Activated CD8-positive, alpha-beta T cell treated with anti-CD3 and anti-CD28 coated beads for 36 hours (primary cell): ENCODE results near the gene EIF4E3. TPM values are rescaled to one million over a fixed set of nuclear protein-coding genes. Genes with fewer than 3 reads are reported as not detected.
A peak's percentile ranks its signal among the peaks of the same experiment; 100 is the strongest.

Experiments
- ATAC-seq: fragments of 200-7000 bp; cut with Tn5 transposase; one replicate; pipeline ENCODE4 v1.10.0; 2021; ENCODE audit warnings: mild to moderate bottlenecking, moderate library complexity
- CTCF ChIA-PET: fragments of 350-600 bp; sonication (Branson Sonifier 250); formaldehyde crosslinking; loops from one replicate; lab custom pipeline; 2021; ENCODE audit warnings: antibody characterized with exemption; lab: Charles Lee
- POLR2A ChIA-PET: fragments of 350-600 bp; sonication (Branson Sonifier 250); formaldehyde crosslinking; loops from one replicate; lab custom pipeline; 2021; ENCODE audit warnings: antibody characterized with exemption; lab: Charles Lee
- DNase-seq: peaks from one replicate; pipeline ENCODE4 v3.0.0-alpha.2; 2020
- H3K27ac Mint-ChIP-seq: one replicate; pipeline ENCODE4 v1.8.0; 2021; ENCODE audit warnings: mild to moderate bottlenecking, mixed read lengths
- H3K27me3 Mint-ChIP-seq: one replicate; pipeline ENCODE4 v1.8.0; 2021; ENCODE audit warnings: mixed read lengths
- H3K36me3 Mint-ChIP-seq: one replicate; pipeline ENCODE4 v1.8.0; 2021; ENCODE audit warnings: low read depth, mixed read lengths
- H3K4me1 Mint-ChIP-seq: one replicate; pipeline ENCODE4 v1.8.0; 2021; ENCODE audit warnings: low read depth, mixed read lengths
- H3K4me3 Mint-ChIP-seq: one replicate; pipeline ENCODE4 v1.8.0; 2021; ENCODE audit warnings: mild to moderate bottlenecking, moderate library complexity, mixed read lengths
- H3K9me3 Mint-ChIP-seq: one replicate; pipeline ENCODE4 v1.8.0; 2021; ENCODE audit warnings: mixed read lengths
- intact Hi-C: fragments of 100-400 bp; cut with micrococcal nuclease; formaldehyde crosslinking; loops from one replicate; pipeline ENCODE4 v1.10.0; 2022
- total RNA-seq, 2 experiments: library from RNA; stranded (reverse); gene quantifications; one replicate each; pipeline ENCODE4 v1.2.3, GENCODE V29; 2021
- TF ChIP-seq, protein P1 (sequence below): fragments of 200-600 bp; IDR thresholded peaks from one replicate; pipeline ENCODE4 v1.8.0; 2022; ENCODE audit warnings: antibody characterized with exemption, mild to moderate bottlenecking

The EIF4E3 gene
- total RNA-seq, 2 experiments from 2014 or later, result 29.3 to 30.4 TPM

DNA sequence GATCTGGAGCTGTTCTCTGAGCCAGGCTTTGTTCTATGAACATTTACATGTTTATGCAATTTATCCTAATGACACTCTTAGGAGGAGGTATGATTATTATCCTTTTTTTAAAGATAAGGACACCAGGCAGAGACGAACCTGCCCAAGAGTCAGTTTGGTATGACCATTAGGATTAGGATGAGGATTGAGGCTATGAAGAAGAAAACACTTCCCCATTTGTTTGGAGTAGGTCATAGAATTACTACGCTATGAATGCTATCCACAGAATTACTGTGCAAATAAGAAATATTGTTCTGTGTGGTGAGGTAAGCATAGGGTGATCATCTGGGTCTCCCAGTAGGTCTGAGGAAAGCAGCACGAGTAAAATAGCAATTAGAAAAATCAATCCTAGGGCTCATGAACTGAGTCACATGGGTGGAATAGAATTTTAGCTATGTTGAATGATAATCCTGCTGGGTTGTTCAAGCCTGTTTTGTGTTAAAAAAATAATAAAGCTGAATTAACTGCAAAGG is 23.9 kb downstream of the EIF4E3 start:
- Mint-ChIP-seq H3K36me3 (peaks cover 41% of the 10 kb centered on the region), H3K4me1 (peaks cover 57% of the 10 kb centered on the region), H3K27ac (peak overlapping the region; percentile 93), H3K4me3 (no peak overlapping the region), H3K27me3 (no peaks in the 10 kb centered on the region), H3K9me3 (no peaks in the 10 kb centered on the region)
- ChIA-PET POLR2A (no interaction called here), CTCF (interaction anchor here (0.7 to 2.7 kb wide), 7 partner anchors 9 to 157 kb away, joined by 3 to 18 read pairs (median 6); no protein-coding TSS in a partner anchor)
- DNase-seq (no peak), ATAC-seq (no peak)
- TF ChIP-seq, protein P1, sequence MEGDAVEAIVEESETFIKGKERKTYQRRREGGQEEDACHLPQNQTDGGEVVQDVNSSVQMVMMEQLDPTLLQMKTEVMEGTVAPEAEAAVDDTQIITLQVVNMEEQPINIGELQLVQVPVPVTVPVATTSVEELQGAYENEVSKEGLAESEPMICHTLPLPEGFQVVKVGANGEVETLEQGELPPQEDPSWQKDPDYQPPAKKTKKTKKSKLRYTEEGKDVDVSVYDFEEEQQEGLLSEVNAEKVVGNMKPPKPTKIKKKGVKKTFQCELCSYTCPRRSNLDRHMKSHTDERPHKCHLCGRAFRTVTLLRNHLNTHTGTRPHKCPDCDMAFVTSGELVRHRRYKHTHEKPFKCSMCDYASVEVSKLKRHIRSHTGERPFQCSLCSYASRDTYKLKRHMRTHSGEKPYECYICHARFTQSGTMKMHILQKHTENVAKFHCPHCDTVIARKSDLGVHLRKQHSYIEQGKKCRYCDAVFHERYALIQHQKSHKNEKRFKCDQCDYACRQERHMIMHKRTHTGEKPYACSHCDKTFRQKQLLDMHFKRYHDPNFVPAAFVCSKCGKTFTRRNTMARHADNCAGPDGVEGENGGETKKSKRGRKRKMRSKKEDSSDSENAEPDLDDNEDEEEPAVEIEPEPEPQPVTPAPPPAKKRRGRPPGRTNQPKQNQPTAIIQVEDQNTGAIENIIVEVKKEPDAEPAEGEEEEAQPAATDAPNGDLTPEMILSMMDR, result no peak
- intact Hi-C loops, result no loop called here

- Mint-ChIP-seq H3K36me3 (peaks cover 20% of the 10 kb centered on the region), H3K4me1 (peaks cover 2% of the 10 kb centered on the region), H3K9me3 (no peaks in the 10 kb centered on the region), H3K4me3 (no peak overlapping the region), H3K27ac (no peak overlapping the region), H3K27me3 (no peaks in the 10 kb centered on the region)
- ChIA-PET POLR2A (no interaction called here), CTCF (interaction anchor here (0.6 to 2.4 kb wide), 8 partner anchors 8 to 634 kb away, joined by 3 to 12 read pairs (median 3); no protein-coding TSS in a partner anchor)
- intact Hi-C loops, result no loop called here
- TF ChIP-seq, protein P1, result no peak
- DNase-seq (no peak), ATAC-seq (no peak)
These were observed 30.2 kb downstream of the EIF4E3 start for GRCh38 chr3:71695000-71695482.

DNA sequence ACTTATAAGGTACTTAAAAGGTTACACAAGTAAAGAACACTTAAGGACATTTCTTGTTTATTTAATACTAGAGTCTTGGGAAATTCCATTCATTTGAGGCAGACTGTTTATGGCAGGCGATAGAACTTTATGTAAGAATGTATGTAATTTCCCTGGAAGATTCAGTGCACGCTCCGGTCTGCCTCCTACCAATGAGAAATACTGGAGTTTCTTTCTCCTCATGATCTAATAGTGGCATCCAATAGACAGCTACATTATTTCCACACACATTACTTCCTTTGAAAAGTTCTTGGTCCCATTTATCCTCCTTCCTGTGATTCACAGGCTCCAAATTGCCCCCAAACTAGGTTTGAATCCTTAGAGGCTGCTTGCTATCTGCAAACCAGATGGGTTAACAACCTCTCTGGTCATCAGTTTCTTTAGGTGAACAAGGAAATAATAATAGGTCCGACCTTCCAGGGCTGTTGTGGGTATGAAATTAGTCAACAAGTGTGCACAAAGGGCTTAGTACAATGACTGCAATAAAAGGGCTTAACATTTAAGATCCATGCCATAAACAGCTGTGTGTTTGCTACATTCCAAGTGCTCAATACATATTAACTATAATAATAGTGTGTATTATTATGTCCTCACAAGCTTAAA is 30.7 kb downstream of the EIF4E3 start:
- no peak for ATAC-seq
- peaks cover 20% of the 10 kb centered on the region for H3K36me3 Mint-ChIP-seq
- CTCF ChIA-PET, result interaction anchor here (1.0 to 2.4 kb wide), 6 partner anchors 9 to 633 kb away, joined by 3 to 12 read pairs (median 4); no protein-coding TSS in a partner anchor
- H3K27me3 Mint-ChIP-seq, result no peaks in the 10 kb centered on the region
- no peak for DNase-seq
- no peak overlapping the region for H3K27ac Mint-ChIP-seq
- H3K9me3 Mint-ChIP-seq, result no peaks in the 10 kb centered on the region
- no peak overlapping the region for H3K4me3 Mint-ChIP-seq
- intact Hi-C loops, result no loop called here
- POLR2A ChIA-PET, result no interaction called here
- TF ChIP-seq, protein P1, result no peak
- H3K4me1 Mint-ChIP-seq, result peaks cover 2% of the 10 kb centered on the region

DNA sequence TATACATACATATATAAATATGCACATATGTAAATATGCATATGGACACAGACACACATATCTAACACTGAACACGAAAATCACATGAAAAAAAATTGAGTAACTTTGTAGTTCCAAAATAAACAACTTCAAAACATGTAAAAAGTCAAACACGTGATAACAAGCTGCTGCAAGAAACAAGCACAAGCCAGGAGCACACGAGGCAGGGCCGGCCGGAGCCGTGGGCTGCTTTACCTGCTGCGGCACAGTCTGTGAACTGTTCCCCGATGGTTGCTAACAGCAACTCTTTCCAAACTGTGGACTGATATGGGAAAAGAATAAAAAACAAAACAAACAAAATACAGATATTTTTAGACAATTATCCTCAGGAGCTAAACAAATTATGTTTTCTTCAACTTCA is 31.6 kb downstream of the EIF4E3 start:
- Mint-ChIP-seq H3K27ac (no peak overlapping the region), H3K27me3 (no peaks in the 10 kb centered on the region), H3K4me1 (peaks cover 2% of the 10 kb centered on the region), H3K4me3 (no peak overlapping the region), H3K36me3 (peaks cover 22% of the 10 kb centered on the region), H3K9me3 (no peaks in the 10 kb centered on the region)
- DNase-seq (no peak), ATAC-seq (no peak)
- ChIA-PET CTCF (interaction anchor here (1.1 to 2.4 kb wide), 5 partner anchors 8 to 35 kb away, joined by 3 to 12 read pairs (median 4); no protein-coding TSS in a partner anchor), POLR2A (no interaction called here)
- TF ChIP-seq, protein P1, result no peak
- intact Hi-C loops, result no loop called here

- POLR2A ChIA-PET, result no interaction called here
These were observed 33.1 kb downstream of the EIF4E3 start for GRCh38 chr3:71692139-71692538.

More at GRCh38 chr3:71692139-71692538, 33.1 kb downstream of the EIF4E3 start:
- Mint-ChIP-seq H3K27ac (no peak overlapping the region), H3K9me3 (no peaks in the 10 kb centered on the region), H3K4me1 (peaks cover 7% of the 10 kb centered on the region), H3K4me3 (no peak overlapping the region), H3K36me3 (peaks cover 21% of the 10 kb centered on the region), H3K27me3 (no peaks in the 10 kb centered on the region)
- intact Hi-C loops, result no loop called here
- ATAC-seq, result no peak
- CTCF ChIA-PET, result interaction anchor here (2.3 kb wide), 1 partner anchor 10 kb away, joined by 6 read pairs; no protein-coding TSS in a partner anchor
- DNase-seq, result no peak
- TF ChIP-seq, protein P1, result no peak
